ENCODE measurements around the gene TALDO1.

DNA sequence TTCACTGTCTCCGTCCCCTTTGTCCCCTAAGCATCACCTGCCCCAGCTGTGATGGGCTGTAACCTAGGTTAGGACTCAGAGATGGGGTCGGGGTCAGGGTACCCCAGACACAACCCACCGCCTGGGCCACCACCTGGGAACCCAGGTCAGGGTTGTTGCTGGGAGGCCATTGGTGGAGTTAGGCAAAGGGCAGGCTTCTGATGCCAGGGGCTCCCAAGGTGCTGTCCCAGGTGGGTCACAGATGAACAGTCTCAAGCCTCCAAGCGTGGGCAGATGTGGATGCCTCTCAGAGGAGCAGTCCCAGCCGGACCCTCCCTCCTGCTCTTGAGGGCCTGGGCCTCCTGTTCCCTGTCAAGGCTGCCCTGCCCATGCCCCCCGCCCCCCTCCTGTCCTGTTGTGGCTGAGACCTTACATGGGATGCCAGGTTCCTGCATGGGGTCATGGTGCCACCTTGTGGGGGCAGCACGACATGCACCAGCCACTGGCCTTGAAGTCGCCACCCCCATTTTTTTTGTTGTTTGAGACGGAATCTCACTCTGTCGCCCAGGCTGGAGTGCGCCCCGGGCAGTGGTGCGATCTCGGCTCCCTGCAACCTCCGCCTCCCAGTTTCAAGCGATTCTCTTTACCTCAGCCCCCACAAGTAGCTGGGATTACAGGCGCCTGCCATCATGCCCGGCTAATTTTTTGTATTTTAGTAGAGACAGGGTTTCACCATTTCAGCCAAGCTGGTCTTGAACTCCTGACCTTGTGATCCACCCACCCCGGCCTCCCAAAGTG is 17.9 kb downstream of the TALDO1 start:
- TF ChIP-seq, protein P1, sequence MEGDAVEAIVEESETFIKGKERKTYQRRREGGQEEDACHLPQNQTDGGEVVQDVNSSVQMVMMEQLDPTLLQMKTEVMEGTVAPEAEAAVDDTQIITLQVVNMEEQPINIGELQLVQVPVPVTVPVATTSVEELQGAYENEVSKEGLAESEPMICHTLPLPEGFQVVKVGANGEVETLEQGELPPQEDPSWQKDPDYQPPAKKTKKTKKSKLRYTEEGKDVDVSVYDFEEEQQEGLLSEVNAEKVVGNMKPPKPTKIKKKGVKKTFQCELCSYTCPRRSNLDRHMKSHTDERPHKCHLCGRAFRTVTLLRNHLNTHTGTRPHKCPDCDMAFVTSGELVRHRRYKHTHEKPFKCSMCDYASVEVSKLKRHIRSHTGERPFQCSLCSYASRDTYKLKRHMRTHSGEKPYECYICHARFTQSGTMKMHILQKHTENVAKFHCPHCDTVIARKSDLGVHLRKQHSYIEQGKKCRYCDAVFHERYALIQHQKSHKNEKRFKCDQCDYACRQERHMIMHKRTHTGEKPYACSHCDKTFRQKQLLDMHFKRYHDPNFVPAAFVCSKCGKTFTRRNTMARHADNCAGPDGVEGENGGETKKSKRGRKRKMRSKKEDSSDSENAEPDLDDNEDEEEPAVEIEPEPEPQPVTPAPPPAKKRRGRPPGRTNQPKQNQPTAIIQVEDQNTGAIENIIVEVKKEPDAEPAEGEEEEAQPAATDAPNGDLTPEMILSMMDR (conservative IDR thresholded peaks at IDR 0.05; ENCODE audit: low read length) = peak; percentile 68
- TF ChIP-seq EZH2phosphoT487 (IDR thresholded peaks at IDR 0.05; ENCODE audit: borderline replicate concordance) = no peak

All from Loucy (cell line).